ENCODE results near the gene RYR1.

GRCh38 chr19:38430931-38431330, 2.6 kb upstream of the RYR1 start:
- TF ChIP-seq POLR2A (IDR thresholded peaks at IDR 0.05) (no peak), CTCF (IDR thresholded peaks at IDR 0.05) (no peak)

Measured in right lobe of liver (tissue), 4 donors.